ENCODE measurements around the gene ZNF507. TPM values are rescaled to one million over a fixed set of nuclear protein-coding genes. Genes with fewer than 3 reads are reported as not detected.

ZNF507 gene
- total RNA-seq, 1 donor from 2014 or later: 24.7 TPM

DNA sequence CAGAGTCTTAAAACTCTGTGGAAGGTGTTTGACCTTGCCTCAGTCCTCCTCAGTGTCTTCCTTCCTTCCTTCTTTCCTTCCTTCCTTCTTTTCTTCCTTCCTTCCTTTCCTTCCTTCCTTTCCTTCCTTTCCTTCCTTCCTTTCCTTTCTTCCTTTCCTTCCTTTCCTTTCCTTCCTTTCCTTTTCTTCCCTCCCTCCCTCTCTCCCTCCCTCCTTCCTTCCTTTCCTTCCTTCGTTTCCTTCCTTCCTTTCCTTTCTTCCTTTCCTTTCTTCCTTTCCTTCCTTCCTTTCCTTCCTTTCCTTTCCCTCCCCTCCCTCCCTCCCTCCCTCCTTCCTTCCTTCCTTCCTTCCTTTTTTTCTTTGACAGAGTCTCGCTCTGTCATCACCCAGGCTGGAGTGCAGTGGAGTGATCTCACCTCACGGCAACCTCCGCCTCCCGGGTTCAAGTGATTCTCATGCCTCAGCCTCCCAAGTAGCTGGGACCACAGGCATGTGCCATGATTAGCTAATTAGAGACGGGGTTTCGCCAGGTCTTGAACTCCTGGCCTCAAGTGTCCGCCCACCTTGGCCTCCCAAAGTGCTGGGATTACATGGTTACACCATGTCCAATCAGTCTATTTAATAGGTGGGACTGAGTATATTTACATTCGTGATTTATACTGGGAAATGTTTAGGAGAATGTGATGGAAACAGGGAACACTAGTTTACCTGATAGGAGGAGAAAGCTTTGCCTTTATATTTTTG, 16.3 kb downstream of the ZNF507 start:
- no peak overlapping the region for H3K4me3 Mint-ChIP-seq (ENCODE audit: unreplicated experiment)
- H3K36me3 Mint-ChIP-seq (ENCODE audit: unreplicated experiment): no peaks in the 10 kb centered on the region

DNA sequence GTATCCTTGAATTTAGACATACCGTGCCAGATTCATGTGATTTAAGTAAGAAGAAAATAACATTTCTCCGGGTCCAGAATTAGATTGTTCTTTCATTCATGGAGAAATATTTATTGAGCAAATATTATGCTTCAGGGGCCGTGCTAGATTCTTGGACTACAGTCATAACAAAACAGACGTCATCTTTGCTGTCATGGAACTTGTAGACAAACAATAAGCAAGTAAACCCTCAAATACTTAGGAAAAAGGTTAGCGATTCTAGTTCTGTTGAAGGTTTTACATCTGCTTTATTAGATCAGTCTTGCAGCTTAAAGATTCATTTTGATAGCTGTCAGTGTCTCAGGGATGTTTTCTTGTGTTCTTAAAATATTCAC, 16.9 kb downstream of the ZNF507 start:
- DNase-seq: no peak
- Mint-ChIP-seq H3K9me3 (ENCODE audit: unreplicated experiment) (no peaks in the 10 kb centered on the region), H3K4me3 (ENCODE audit: unreplicated experiment) (no peak overlapping the region), H3K27me3 (ENCODE audit: unreplicated experiment) (no peaks in the 10 kb centered on the region), H3K4me1 (ENCODE audit: low read depth, unreplicated experiment) (no peaks in the 10 kb centered on the region), H3K27ac (ENCODE audit: unreplicated experiment) (no peak overlapping the region), H3K36me3 (ENCODE audit: unreplicated experiment) (no peaks in the 10 kb centered on the region)
- TF ChIP-seq, protein P1, sequence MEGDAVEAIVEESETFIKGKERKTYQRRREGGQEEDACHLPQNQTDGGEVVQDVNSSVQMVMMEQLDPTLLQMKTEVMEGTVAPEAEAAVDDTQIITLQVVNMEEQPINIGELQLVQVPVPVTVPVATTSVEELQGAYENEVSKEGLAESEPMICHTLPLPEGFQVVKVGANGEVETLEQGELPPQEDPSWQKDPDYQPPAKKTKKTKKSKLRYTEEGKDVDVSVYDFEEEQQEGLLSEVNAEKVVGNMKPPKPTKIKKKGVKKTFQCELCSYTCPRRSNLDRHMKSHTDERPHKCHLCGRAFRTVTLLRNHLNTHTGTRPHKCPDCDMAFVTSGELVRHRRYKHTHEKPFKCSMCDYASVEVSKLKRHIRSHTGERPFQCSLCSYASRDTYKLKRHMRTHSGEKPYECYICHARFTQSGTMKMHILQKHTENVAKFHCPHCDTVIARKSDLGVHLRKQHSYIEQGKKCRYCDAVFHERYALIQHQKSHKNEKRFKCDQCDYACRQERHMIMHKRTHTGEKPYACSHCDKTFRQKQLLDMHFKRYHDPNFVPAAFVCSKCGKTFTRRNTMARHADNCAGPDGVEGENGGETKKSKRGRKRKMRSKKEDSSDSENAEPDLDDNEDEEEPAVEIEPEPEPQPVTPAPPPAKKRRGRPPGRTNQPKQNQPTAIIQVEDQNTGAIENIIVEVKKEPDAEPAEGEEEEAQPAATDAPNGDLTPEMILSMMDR (IDR thresholded peaks at IDR 0.05; ENCODE audit: partially characterized antibody, unreplicated experiment): no peak

More for the DNA sequence above, 16.3 kb downstream of the ZNF507 start:
- H3K27ac Mint-ChIP-seq (ENCODE audit: unreplicated experiment): no peak overlapping the region
- TF ChIP-seq, protein P1 (IDR thresholded peaks at IDR 0.05; ENCODE audit: partially characterized antibody, unreplicated experiment): no peak
- no peaks in the 10 kb centered on the region for H3K27me3 Mint-ChIP-seq (ENCODE audit: unreplicated experiment)
- H3K9me3 Mint-ChIP-seq (ENCODE audit: unreplicated experiment): no peaks in the 10 kb centered on the region
- H3K4me1 Mint-ChIP-seq (ENCODE audit: low read depth, unreplicated experiment): no peaks in the 10 kb centered on the region
- DNase-seq: no peak

- Mint-ChIP-seq H3K27ac (ENCODE audit: unreplicated experiment) (no peak overlapping the region), H3K4me1 (ENCODE audit: low read depth, unreplicated experiment) (no peaks in the 10 kb centered on the region), H3K4me3 (ENCODE audit: unreplicated experiment) (no peak overlapping the region), H3K36me3 (ENCODE audit: unreplicated experiment) (no peaks in the 10 kb centered on the region), H3K27me3 (ENCODE audit: unreplicated experiment) (no peaks in the 10 kb centered on the region), H3K9me3 (ENCODE audit: unreplicated experiment) (no peaks in the 10 kb centered on the region)
- DNase-seq: no peak
- TF ChIP-seq, protein P1 (IDR thresholded peaks at IDR 0.05; ENCODE audit: partially characterized antibody, unreplicated experiment): no peak
Observed at GRCh38 chr19:32363175-32363574, 17.8 kb downstream of the ZNF507 start.

DNA sequence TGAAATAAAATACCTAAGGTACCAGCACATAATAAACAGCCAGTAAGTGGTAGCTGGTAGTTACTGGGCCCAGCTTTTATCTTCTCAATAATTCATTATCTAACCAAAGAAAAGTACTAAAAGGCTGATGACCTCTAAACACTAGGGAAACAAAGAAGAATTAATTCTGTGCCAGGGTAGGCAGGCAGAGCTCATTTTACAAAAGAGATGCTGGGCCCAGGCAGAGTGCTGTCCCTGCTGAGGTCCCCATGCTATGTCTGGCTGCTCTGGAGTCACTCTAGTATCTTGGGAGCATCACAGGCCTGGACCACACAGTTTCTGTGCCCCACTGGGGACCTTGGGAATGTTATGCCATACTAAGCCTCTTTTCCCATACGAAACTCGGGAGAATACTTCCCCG, 18.2 kb downstream of the ZNF507 start:
- Mint-ChIP-seq H3K27ac (ENCODE audit: unreplicated experiment) (no peak overlapping the region), H3K36me3 (ENCODE audit: unreplicated experiment) (no peaks in the 10 kb centered on the region)
- no peak for DNase-seq

DNA sequence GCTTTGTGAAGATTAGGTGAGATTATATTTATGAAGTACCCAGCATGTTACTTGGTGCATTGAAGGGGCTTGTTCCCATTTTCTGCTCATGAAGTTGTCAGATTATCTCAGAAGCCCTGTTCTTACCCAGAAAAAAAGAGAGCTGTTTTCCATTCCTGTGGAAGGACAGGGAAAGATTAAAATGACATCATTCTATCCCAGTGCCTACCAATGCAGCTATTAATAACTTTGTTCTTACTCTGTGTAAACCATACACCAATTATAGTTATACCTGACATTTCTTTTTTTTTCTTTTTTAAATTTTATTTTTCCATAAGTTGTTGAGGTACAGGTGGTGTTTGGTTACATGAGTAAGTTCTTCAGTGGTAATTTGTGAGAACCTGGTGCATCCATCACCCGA, 18.6 kb downstream of the ZNF507 start:
- TF ChIP-seq, protein P1 (IDR thresholded peaks at IDR 0.05; ENCODE audit: partially characterized antibody, unreplicated experiment): no peak
- DNase-seq: no peak
- H3K27me3 Mint-ChIP-seq (ENCODE audit: unreplicated experiment): no peaks in the 10 kb centered on the region
- no peaks in the 10 kb centered on the region for H3K9me3 Mint-ChIP-seq (ENCODE audit: unreplicated experiment)
- H3K4me1 Mint-ChIP-seq (ENCODE audit: low read depth, unreplicated experiment): no peaks in the 10 kb centered on the region
- no peak overlapping the region for H3K27ac Mint-ChIP-seq (ENCODE audit: unreplicated experiment)
- no peak overlapping the region for H3K4me3 Mint-ChIP-seq (ENCODE audit: unreplicated experiment)
- no peaks in the 10 kb centered on the region for H3K36me3 Mint-ChIP-seq (ENCODE audit: unreplicated experiment)

More for the DNA sequence above, 18.2 kb downstream of the ZNF507 start:
- Mint-ChIP-seq H3K9me3 (ENCODE audit: unreplicated experiment) (no peaks in the 10 kb centered on the region), H3K4me3 (ENCODE audit: unreplicated experiment) (no peak overlapping the region), H3K4me1 (ENCODE audit: low read depth, unreplicated experiment) (no peaks in the 10 kb centered on the region), H3K27me3 (ENCODE audit: unreplicated experiment) (no peaks in the 10 kb centered on the region)
- TF ChIP-seq, protein P1 (IDR thresholded peaks at IDR 0.05; ENCODE audit: partially characterized antibody, unreplicated experiment): no peak
